Neuronal stem cell (in vitro differentiated cells): ENCODE results near the gene KRTAP10-6.
"Not testable (repeated sequence)": the region's sequence is repeated elsewhere in the genome, so short reads cannot be mapped to it uniquely, and the experiment has no call there.

Experiments
- DNase-seq: peaks from one replicate; pipeline ENCODE4 v3.0.0-alpha.2; 2013; ENCODE audit warnings: low spot score
- H2AFZ ChIP-seq: one replicate; pipeline ENCODE4 v1.6.1; 2013; ENCODE audit warnings: mild to moderate bottlenecking, low read length, inconsistent platforms
- H2AK5ac ChIP-seq: 2 replicates; pipeline ENCODE4 v1.6.1; 2013; ENCODE audit warnings: low read depth, mild to moderate bottlenecking, inconsistent platforms, low read length, moderate library complexity, mixed read lengths
- H2BK120ac ChIP-seq: 2 replicates; pipeline ENCODE4 v1.6.1; 2013; ENCODE audit warnings: low read depth, mild to moderate bottlenecking, inconsistent platforms, low read length, moderate library complexity, mixed read lengths
- H2BK12ac ChIP-seq: one replicate; pipeline ENCODE4 v1.6.1; 2013; ENCODE audit warnings: low read length, inconsistent platforms
- H2BK15ac ChIP-seq: 2 replicates; pipeline ENCODE4 v1.6.1; 2013; ENCODE audit warnings: mild to moderate bottlenecking, low read length, inconsistent platforms, mixed read lengths
- H2BK5ac ChIP-seq: one replicate; pipeline ENCODE4 v1.6.1; 2013; ENCODE audit warnings: inconsistent platforms, mild to moderate bottlenecking, low read length, moderate library complexity
- H3K14ac ChIP-seq: one replicate; pipeline ENCODE4 v1.6.1; 2013; ENCODE audit warnings: low read length, inconsistent platforms
- H3K18ac ChIP-seq: 2 replicates; pipeline ENCODE4 v1.6.1; 2013; ENCODE audit warnings: low read length, inconsistent platforms
- H3K23ac ChIP-seq: 2 replicates; pipeline ENCODE4 v1.6.1; 2013; ENCODE audit warnings: low read depth, mild to moderate bottlenecking, mixed read lengths, low read length, inconsistent platforms; ENCODE audit not compliant: poor library complexity
- H3K27ac ChIP-seq: replicated peaks from 3 replicates; pipeline ENCODE4 v1.5.1; 2013; ENCODE audit warnings: low read length, inconsistent platforms
- H3K27me3 ChIP-seq, 3 experiments: 2 replicates each; pipeline ENCODE4 v1.6.1; 2013; ENCODE audit warnings: low read length in 3 of 3, mild to moderate bottlenecking in 2 of 3, inconsistent platforms in 1 of 3, low read depth in 1 of 3, mixed read lengths in 1 of 3, moderate library complexity in 1 of 3; ENCODE audit not compliant: control insufficient read depth in 3 of 3, insufficient read depth in 3 of 3
- H3K36me3 ChIP-seq, 2 donors: replicated peaks in 1 of 2; 2 replicates each; pipeline ENCODE4 v1.6.1; 2013; ENCODE audit warnings: low read length in 2 of 2; ENCODE audit not compliant: control insufficient read depth in 2 of 2, insufficient read depth in 2 of 2
- H3K4ac ChIP-seq: 2 replicates; pipeline ENCODE4 v1.6.1; 2013; ENCODE audit warnings: inconsistent platforms, mild to moderate bottlenecking, low read length, moderate library complexity
- H3K4me1 ChIP-seq, 2 donors: 1 replicate in 1 of 2; 2 replicates in 1 of 2; pipeline ENCODE4 v1.6.1; 2013; ENCODE audit warnings: low read length in 2 of 2, low read depth in 1 of 2; ENCODE audit not compliant: control insufficient read depth in 2 of 2, insufficient read depth in 1 of 2
- H3K4me2 ChIP-seq: one replicate; pipeline ENCODE4 v1.6.1; 2013; ENCODE audit warnings: mild to moderate bottlenecking, low read length, inconsistent platforms; ENCODE audit not compliant: insufficient read depth, poor library complexity, severe bottlenecking
- H3K4me3 ChIP-seq, 2 donors: 2 replicates each; pipeline ENCODE4 v1.5.1; 2013; ENCODE audit warnings: low read length in 2 of 2, mild to moderate bottlenecking in 2 of 2, inconsistent platforms in 1 of 2, moderate library complexity in 1 of 2
- H3K79me1 ChIP-seq: one replicate; pipeline ENCODE4 v1.6.1; 2013; ENCODE audit warnings: low read depth, mild to moderate bottlenecking, inconsistent platforms, low read length, moderate library complexity
- H3K9ac ChIP-seq: one replicate; pipeline ENCODE4 v1.6.1; 2013; ENCODE audit warnings: mild to moderate bottlenecking, low read depth, low read length, inconsistent platforms; ENCODE audit not compliant: poor library complexity
- H3K9me3 ChIP-seq, 2 donors: replicated peaks in 1 of 2; 2 replicates each; pipeline versions ENCODE3 to v1.6.1; 2013; ENCODE audit warnings: low read length in 2 of 2, mild to moderate bottlenecking in 2 of 2, inconsistent platforms in 1 of 2, low read depth in 1 of 2, mixed read lengths in 1 of 2, moderate library complexity in 1 of 2; ENCODE audit not compliant: control insufficient read depth in 2 of 2, insufficient read depth in 1 of 2
- H4K8ac ChIP-seq: one replicate; pipeline ENCODE4 v1.6.1; 2013; ENCODE audit warnings: low read depth, mild to moderate bottlenecking, inconsistent platforms, low read length, moderate library complexity
- H4K91ac ChIP-seq: one replicate; pipeline ENCODE4 v1.6.1; 2013; ENCODE audit warnings: low read length, low read depth, mild to moderate bottlenecking, inconsistent platforms; ENCODE audit not compliant: poor library complexity
- WGBS, 2 donors: extraction: QIAGEN DNeasy Blood & Tissue Kit; methylation state at CpG; one replicate each; pipeline ENCODE4 v1.1.7; 2013; ENCODE audit warnings: missing lambda C conversion rate in 2 of 2, mixed read lengths in 1 of 2; ENCODE audit not compliant: insufficient read length in 2 of 2, insufficient replicate concordance in 1 of 2; ENCODE audit errors: extremely low coverage in 2 of 2; 5-methylcytosine and 5-hydroxymethylcytosine counted together

The KRTAP10-6 gene

DNA sequence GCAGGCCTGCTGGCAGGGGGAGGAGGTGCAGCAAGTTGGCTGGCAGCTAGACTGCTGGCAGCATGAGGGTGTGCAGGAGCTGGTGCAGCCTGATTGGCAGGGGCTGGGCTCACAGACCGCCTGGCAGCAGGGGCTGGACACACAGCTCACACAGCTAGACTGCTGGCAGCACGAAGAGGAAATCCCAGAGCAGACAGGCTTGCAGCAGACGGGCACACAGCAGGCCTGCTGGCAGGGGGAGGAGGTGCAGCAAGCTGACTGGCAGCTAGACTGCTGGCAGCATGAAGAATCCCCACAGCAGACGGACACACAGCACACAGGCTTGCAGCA is 539 bp downstream of the KRTAP10-6 start:
- not testable (repeated sequence) for H3K4me2 ChIP-seq, H2BK120ac ChIP-seq, H3K4me1 ChIP-seq, H3K36me3 ChIP-seq, H3K27me3 ChIP-seq, H3K4ac ChIP-seq, H4K91ac ChIP-seq, H3K9me3 ChIP-seq, H2BK5ac ChIP-seq, H3K79me1 ChIP-seq, H2AFZ ChIP-seq, H4K8ac ChIP-seq, H3K27ac ChIP-seq, DNase-seq, H3K9ac ChIP-seq, H3K4me3 ChIP-seq, H2BK15ac ChIP-seq
- Histone ChIP-seq H3K23ac (peak overlapping the region; percentile 73), H2AK5ac (peak overlapping the region; percentile 75), H2BK12ac (peak overlapping the region; percentile 94), H3K14ac (peak overlapping the region; percentile 89), H3K18ac (peak overlapping the region; percentile 87)
- no CpG with 5 or more reads among the region's 4 CpGs for WGBS, 2 donors

DNA sequence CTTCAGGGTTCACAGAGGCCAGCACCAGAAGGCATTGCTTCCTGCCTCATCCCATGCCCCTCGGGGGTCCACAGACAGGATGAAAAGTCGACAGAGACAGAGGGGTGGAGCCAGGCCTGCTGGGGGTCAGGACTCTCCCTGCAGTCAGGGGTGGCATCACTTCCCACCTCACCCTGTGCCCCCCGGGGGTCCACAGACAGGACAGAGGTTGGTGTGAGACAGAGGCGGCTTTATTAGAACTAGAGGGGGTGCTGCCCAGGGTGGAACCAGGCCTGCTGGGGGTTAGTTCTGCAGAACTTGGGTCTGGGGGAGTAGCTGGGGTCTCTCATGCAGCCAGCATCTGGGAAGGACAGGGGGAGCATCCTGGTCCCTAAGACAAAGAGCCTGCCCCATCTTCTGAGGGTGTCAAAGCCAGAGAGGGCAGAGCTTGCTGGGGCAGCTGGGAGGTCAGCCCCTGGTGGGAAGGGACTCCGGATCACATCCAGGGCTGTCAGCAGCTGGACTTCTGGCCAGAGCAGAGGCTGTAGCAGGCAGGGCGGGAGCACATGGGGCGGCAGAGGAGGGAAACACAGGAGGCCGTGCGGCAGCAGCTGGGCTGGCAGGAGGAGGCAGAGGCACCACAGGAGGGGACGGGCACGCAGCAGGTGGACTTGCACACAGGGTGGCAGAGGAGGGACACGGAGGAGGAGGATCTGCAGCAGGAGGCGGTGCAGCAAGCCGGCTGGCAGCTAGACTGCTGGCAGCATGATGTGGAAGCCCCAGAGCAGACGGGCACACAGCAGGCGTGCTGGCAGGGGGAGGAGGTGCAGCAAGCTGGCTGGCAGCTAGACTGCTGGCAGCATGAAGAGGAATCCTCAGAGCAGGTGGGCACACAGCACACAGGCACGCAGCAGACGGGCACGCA is 1.2 kb downstream of the KRTAP10-6 start:
- H4K91ac ChIP-seq, H3K79me1 ChIP-seq, H4K8ac ChIP-seq, H2BK15ac ChIP-seq, H3K27ac ChIP-seq, H3K4ac ChIP-seq, H3K9ac ChIP-seq, DNase-seq, H3K4me3 ChIP-seq, H3K36me3 ChIP-seq, H3K4me2 ChIP-seq, H3K27me3 ChIP-seq, H3K4me1 ChIP-seq, H3K9me3 ChIP-seq, H2BK120ac ChIP-seq, H2BK5ac ChIP-seq, H2AFZ ChIP-seq: not testable (repeated sequence)
- Histone ChIP-seq H3K14ac (peak overlapping the region; percentile 89), H3K23ac (peak overlapping the region; percentile 73), H2AK5ac (peak overlapping the region; percentile 75), H3K18ac (peak overlapping the region; percentile 87), H2BK12ac (peak overlapping the region; percentile 94)
- WGBS, 2 donors: no CpG with 5 or more reads among the region's 19 CpGs

DNA sequence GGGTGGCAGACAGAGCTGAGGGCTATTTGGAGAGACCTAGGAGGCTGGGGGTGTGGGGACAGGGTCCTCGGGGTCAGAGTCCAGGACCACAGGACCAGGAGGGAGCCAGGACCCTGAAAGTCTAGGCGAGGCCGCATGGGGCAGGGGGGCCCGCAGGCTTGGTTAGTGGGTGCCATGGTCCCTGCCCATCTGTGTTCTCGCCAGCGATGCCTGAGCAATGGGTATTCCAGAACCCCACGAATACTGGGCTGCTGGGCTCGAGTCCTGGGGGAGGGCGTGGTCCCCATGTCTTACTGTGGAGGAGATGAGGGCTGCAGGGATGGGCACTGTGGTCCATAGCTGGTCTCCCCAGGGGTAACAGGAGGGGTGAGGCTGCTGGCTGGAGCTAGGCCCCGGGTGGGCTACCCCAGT is 2.0 kb downstream of the KRTAP10-6 start:
- Histone ChIP-seq H3K27ac (no peak overlapping the region), H2BK5ac (peak overlapping the region; percentile 53), H2BK12ac (peak overlapping the region; percentile 67), H4K91ac (no peak overlapping the region), H3K27me3 (no peaks in the 10 kb centered on the region), H2BK120ac (no peak overlapping the region), H3K4me3 (no peak overlapping the region), H3K36me3 (no peaks in the 10 kb centered on the region), H3K14ac (peak overlapping the region; percentile 38), H2AFZ (no peak overlapping the region), H3K4me2 (no peak overlapping the region), H4K8ac (no peak overlapping the region), H3K9ac (no peak overlapping the region), H3K4ac (no peak overlapping the region), H3K9me3 (peaks cover 0 to 3% of the 10 kb centered on the region in 2 donors), H2BK15ac (no peak overlapping the region), H3K23ac (peak overlapping the region; percentile 3), H3K18ac (peak overlapping the region; percentile 33), H3K4me1 (peaks cover 3 to 6% of the 10 kb centered on the region in 2 donors), H2AK5ac (peak overlapping the region; percentile 92), H3K79me1 (peaks cover 3% of the 10 kb centered on the region)
- DNase-seq: no peak
- WGBS, 2 donors: no CpG with 5 or more reads among the region's 10 CpGs

DNA sequence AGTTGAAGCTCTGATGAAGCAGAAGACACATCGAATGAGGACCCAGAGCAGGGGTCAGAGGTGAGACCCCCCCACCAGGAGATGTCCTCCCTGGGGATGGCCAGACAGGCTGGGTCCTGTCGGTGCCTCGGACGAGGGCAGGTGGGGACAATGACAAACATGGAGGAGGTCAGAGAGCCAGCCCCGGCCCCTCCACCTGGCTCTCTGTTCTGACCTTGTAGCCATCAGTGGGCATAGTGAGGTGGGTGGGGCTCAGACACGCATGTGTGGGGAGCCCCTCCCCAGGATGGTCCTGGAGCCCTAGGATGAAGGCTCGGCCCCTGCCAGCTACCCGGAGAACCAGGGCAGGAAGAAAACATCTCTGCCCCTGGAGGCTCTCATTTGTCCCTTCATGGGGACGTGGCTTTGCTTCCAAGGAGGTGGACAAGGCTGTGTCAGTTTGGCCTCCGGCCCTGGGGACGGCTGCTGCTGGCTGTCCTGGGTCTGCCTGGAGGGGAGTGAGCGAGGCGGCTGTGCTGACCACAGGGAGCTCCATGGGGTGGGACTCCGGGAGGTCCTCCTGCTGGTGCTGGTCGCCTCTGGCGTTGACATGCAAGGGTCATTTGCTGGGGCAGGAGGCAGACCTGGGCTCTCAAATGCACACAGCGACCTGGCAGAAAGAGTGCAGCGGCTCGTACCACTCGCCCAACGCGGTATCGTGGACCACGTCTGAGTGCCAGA is 2.6 kb downstream of the KRTAP10-6 start:
- H2BK120ac ChIP-seq: peak overlapping the region; percentile 78
- no peaks in the 10 kb centered on the region for H3K36me3 ChIP-seq
- H3K4me3 ChIP-seq: no peak overlapping the region
- H2BK15ac ChIP-seq: peak overlapping the region; percentile 79
- peaks cover 3 to 6% of the 10 kb centered on the region in 2 donors for H3K4me1 ChIP-seq
- H3K4me2 ChIP-seq: no peak overlapping the region
- H4K8ac ChIP-seq: peak overlapping the region; percentile 59
- DNase-seq: no peak
- peaks cover 3% of the 10 kb centered on the region for H3K79me1 ChIP-seq
- peaks cover 0 to 3% (median 0%) of the 10 kb centered on the region in 3 experiments for H3K27me3 ChIP-seq
- H3K18ac ChIP-seq: peak overlapping the region; percentile 33
- no peak overlapping the region for H2AFZ ChIP-seq
- no peak overlapping the region for H3K9ac ChIP-seq
- peak overlapping the region; percentile 57 for H3K23ac ChIP-seq
- no CpG with 5 or more reads among the region's 24 CpGs for WGBS, 2 donors
- no peak overlapping the region for H4K91ac ChIP-seq
- peak overlapping the region; percentile 75 for H2BK12ac ChIP-seq
- peak overlapping the region; percentile 76 for H3K14ac ChIP-seq
- H2AK5ac ChIP-seq: peak overlapping the region; percentile 92
- no peak overlapping the region for H3K4ac ChIP-seq
- peaks cover 0 to 3% of the 10 kb centered on the region in 2 donors for H3K9me3 ChIP-seq
- no peak overlapping the region for H3K27ac ChIP-seq
- H2BK5ac ChIP-seq: peak overlapping the region; percentile 85
